ENCODE data around the gene NMRK2.

Gene NMRK2

DNA sequence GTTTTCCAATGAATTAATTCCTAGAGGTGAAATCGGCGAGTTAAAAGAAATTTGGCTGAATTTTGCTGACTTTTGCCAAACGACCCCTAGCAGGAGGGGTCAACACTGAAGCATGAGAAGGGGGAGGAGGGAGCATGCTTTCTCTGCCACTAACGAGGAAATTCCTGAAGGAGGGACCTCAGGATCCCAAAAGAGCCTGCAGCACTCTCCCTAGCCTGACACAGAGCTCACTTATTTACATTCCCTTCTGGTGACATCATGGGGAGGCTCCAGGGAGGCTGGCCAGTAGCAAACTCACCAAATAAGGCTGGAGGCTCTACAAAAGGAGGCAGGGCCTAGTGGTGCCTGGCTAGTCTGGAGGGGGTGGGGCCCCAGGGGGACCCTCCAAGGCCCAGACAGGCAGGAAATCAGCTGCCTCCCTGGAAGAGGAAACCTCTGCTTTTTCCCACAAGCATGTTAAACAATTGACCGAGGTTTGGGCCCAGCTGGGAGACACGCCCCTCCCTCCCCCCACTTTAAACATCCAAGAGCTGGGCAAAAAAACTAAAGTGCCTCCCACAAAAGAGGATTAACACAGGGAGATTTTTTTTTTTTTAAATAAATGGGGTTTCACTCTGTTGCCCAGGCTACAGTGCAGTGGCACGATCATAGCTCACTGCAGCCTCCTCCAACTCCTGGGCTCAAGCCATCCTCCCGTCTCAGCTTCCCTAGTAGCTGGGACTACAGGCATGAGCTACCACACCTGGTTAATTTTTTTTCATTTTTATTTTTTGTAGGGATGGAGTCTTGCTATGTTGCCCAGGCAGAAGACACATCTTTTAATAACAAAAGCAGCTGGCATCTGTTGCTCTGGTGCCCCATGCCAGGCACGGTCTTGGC is 35.9 kb downstream of the NMRK2 start:
- TF ChIP-seq CTCF (IDR thresholded peaks at IDR 0.05; ENCODE audit: low read depth, low read length): no peak
- H3K4me3 ChIP-seq (replicated peaks in 1 of 2; ENCODE audit: low read depth in 2 of 2, low read length in 2 of 2): peak overlapping the region; percentile 87 to 99
- peak; percentile 99 to 100 for DNase-seq (ENCODE audit: low read depth in 2 of 2)

GRCh38 chr19:3969435-3970312 is 36.8 kb downstream of the NMRK2 start:
- peak; percentile 79 to 92 for DNase-seq (ENCODE audit: low read depth in 2 of 2)
- peak; percentile 40 for TF ChIP-seq CTCF (IDR thresholded peaks at IDR 0.05; ENCODE audit: low read depth, low read length)

DNA sequence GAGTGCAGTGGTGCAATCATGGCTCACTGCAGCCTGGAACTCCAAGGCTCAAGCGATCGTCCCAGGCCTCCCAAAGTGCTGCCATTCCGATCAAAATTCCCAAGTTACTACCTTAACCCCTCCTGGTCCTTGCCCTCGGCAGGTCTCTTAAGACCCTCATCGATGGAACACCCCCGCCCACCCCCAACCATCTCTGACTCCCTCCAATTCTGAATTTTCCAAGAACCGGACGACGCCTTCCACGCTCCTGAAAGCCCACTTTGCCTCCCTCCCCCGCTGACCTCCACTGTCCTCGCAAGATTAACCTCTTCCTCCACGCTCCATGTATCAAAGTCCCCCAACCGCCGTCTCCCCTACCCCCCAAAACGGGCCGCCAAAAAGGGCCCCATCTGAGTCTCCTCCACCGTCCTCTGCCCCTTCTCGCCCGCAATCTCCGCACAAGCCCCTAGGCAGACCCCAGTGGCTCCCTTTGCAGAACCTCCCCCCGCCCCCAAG is 37.5 kb downstream of the NMRK2 start:
- DNase-seq (ENCODE audit: low read depth in 2 of 2): no peak
- peak overlapping the region; percentile 87 to 99 for H3K4me3 ChIP-seq (replicated peaks in 1 of 2; ENCODE audit: low read depth in 2 of 2, low read length in 2 of 2)
- no peak for TF ChIP-seq CTCF (IDR thresholded peaks at IDR 0.05; ENCODE audit: low read depth, low read length)

More at GRCh38 chr19:3969435-3970312, 36.8 kb downstream of the NMRK2 start:
- H3K4me3 ChIP-seq (replicated peaks in 1 of 2; ENCODE audit: low read depth in 2 of 2, low read length in 2 of 2): peak overlapping the region; percentile 87 to 99

GRCh38 chr19:3970808-3971598 is 38.1 kb downstream of the NMRK2 start, which contains the start of gene DAPK3:
TSS of gene DAPK3 (minus strand) at chr19:3971099. CDS start at chr19:3969735, 1,364 bp downstream.
- no peak for TF ChIP-seq CTCF (IDR thresholded peaks at IDR 0.05; ENCODE audit: low read depth, low read length)
- DNase-seq (ENCODE audit: low read depth in 2 of 2): peak; percentile 98
- peak within 1 kb of the TSS; percentile 87 to 99 for H3K4me3 ChIP-seq (replicated peaks in 1 of 2; ENCODE audit: low read depth in 2 of 2, low read length in 2 of 2)

DNA sequence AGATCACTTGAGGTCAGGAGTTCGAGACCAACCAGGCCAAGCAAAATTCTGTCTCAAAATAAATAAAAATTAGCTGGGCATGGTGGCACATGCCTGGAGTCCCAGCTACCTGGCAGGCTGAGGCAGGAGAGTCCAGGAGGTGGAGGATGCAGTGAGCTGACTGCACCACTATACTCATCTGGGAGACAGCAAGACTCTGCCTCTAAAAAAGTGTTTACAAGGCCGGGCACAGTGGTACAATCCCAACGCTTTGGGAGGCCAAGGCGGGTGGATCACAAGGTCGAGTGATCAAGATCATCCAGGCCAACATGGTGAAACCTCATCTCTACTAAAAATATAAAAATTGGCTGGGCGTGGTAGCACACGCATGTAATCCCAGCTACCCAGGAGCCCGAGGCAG is 42.3 kb downstream of the NMRK2 start:
- no peak for DNase-seq (ENCODE audit: low read depth in 2 of 2)
- no peak for TF ChIP-seq CTCF (IDR thresholded peaks at IDR 0.05; ENCODE audit: low read depth, low read length)
- H3K4me3 ChIP-seq (replicated peaks in 1 of 2; ENCODE audit: low read depth in 2 of 2, low read length in 2 of 2): no peak overlapping the region

GRCh38 chr19:3975637-3976087 is 42.8 kb downstream of the NMRK2 start:
- DNase-seq (ENCODE audit: low read depth in 2 of 2): no peak
- no peak for TF ChIP-seq CTCF (IDR thresholded peaks at IDR 0.05; ENCODE audit: low read depth, low read length)
- no peak overlapping the region for H3K4me3 ChIP-seq (replicated peaks in 1 of 2; ENCODE audit: low read depth in 2 of 2, low read length in 2 of 2)
